GM10847 (cell line): Measurements from ENCODE around the gene NUDC.

ENCODE experiments used
- POLR2A ChIP-seq: IDR thresholded peaks from 2 replicates; pipeline ENCODE4 v1.6.1; 2011; ENCODE audit not compliant: insufficient read length; ENCODE audit errors: extremely low read depth

The NUDC gene

DNA sequence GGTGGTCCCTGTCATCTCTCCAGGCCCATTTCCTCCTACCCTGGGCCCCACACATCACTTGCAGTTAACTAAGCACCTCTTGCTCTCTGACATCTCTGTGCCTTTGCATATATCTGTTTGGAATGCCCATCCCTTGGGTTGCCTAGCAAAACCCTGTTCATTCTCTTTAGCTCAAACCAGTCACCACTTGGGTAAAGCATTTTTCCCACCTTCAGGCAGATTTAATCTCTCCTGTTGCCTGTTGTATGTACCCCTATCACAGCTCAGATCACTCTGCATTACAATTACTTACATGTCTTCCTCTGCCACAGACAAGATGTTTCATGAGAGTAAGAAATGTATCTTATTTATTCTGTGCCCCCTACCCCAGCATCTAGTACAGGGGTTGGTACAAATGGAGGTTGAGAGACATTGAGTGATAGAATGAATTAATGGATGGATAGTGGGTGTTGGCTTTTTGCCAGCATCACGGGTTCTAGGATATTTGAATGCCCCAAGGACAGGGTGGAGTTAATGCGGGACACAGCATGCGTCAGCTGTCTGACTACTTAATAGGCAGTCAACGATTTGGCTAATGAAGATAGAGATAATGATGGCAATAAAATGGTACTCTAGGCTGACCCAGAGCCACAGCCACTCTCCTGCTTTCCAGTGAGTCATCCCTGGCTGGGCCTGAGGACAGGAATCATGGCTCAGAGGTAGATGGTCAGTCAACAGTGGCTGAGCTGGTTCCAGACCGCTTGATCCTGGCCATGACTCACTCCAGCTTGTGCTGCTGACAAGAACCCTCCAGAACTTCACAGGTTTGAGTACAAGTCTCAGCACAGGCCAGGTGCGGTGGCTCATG lies 14.2 kb upstream of the NUDC start:
- no peak for TF ChIP-seq POLR2A

DNA sequence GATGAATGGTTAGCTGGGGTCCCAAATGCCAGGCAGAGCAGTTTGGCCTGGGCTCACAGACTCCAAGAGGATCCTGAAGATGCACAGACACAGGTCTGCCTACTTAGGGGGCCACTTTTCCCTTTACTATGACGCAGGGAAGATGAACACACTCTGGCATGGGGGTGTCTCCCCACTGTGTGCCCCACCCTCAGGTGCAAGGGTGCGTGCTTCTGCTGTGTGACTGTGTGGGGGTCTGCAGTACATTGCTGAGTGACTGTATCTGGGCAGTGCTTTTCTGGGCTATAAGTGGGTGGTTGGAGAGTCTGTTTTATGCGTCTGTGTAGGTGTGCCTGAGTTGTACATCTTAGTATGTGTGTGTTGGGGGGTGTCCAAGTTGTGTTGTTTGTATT lies 11.6 kb upstream of the NUDC start:
- TF ChIP-seq POLR2A, result no peak

DNA sequence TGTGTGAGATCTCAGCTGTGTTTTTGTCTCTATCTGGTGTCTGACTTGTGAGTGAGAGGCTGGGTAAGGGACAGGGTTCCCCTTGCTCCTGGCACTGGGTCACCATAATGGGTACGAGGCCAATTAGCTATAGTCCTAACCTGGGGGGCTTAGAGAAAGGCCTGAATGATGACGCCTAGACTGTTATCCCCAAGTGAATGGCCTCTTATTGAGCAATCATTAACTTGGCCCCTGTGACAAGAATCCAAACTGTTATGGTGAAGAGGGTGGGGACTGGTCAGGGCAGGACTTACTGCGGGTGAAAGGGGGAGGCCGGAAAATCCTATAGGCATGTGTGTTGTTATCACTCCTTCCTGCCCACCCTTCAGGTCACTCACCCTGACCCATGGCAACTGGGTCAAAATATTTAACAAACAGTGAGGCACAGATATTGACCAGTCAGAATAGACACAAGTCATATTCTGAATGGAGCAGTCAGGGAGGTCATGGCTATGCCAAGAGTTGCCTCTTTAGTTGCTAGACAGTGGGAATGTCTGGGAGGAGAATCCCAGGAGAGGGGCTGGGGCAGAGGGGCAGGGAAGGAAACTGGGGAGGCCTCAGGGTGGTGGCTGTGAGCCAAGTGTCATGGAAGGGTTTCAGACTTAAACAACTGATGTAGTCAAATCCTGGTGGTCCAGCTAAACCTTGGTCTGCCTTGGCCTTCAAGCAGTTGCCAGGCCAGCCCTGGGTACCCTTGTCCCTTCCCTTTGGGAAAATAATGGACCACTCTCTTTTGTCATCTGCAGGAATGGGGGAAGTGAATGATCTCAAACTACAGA lies 11.0 kb upstream of the NUDC start:
- no peak for TF ChIP-seq POLR2A

DNA sequence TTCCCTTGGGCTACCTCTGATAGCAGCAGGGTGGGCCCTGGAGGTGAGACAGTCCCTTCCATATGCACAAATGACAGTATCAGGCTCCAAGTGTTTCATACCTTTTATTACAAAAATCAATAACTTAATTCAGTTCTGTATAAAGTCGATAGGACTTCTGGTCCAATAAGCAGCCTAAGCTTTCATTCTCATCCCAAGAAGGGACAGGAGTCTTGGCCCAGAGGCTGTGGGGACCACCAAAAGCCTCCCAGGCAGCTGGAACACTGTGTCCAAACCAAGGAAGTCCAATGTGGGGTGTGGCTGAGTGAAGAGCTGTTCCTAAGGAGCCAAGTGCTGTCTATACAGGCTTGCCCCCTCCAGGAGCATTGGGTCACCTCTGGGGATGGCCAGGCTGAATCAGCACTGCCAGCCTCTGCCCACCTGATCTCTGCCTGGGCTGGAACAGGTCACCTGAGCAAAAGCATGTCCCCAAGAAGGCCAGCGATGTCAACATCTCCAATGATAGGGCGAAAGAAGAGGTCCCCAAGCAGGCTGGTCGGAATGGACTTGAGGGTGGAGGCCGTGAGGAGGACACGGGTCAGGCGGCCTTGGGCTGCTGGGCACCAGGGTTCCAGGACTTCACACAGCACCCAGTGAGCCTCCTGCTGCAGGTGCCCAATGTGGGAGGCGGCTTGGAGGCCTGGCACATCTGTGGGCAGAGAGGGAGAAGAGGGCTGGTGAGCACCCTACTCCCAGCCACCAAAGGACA lies 10.0 kb upstream of the NUDC start:
- no peak for TF ChIP-seq POLR2A

DNA sequence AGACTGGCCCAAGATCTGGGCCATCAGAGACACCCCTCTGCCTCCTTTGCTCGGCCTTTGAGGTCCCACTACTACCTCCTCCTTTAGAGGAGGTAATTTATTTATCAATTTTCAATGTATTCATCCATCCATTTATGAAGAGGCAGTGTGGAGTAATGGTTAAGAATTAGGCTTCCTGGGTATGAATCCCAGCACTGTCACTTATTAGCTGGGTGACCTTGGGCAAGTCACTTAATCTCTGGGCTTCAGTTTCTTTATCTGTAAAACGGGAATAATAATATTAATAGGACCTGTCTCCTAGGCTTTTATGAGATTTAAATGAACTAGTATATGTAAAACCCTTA lies 9.4 kb upstream of the NUDC start:
- TF ChIP-seq POLR2A, result no peak

DNA sequence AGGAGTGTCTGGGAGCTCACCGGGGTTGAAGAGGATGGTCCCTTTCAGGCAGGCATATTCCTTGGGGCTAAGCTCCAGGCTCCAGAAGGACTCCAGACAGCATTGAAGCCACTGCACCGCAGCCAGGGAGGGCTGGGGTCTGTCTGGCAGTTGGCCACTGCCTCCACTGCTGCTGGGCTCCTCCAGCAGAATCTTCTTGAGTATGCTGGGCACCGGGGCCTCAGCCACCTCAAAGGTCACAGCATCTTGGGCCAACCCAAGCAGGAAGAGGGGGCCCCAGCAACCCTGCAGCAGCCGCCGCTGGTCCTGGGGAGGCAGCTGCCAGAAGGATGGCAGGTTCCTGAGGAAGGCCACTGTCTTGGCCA lies 8.2 kb upstream of the NUDC start:
- no peak for TF ChIP-seq POLR2A

DNA sequence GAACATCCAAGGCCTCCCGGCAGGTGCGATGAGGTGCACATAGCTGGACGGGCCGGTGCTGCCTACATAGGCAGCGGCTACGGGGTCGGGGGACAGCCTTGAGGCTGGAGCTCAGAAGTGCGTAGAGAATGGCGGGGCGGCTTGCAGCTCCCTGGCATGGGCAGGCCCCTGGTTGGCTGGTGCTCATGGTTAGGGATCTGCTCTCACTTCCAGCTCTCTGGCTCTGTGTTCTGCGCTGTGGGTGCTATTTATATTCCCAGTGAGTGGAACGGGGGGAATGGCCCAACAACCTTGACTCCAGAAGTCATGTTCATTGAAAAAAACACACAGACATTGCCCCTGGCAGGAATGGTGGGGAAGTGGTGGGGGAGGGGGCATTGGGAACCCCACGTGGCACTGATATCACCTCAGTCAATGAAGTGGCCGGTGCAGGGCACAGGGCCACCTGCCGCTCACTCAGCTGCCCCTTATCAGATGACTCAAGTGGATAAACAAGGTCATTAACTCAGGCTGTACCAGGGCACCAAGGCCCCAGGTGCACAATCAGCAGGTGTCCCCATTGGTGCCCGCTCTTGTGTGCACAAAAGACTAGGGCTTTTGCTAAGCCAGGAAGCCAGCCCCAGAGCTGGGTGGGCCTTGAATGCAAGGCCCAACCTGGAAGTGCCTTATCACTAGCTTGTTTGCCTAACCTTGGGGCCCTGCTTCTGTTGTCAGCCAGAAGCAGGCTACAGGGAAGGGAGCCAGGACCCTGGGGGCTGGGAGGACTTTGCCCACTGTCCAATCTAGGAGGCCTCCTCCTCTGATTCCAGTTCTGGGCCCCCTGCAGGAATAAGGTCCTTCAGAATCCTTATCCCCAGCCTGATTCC lies 7.6 kb upstream of the NUDC start, which contains the start of gene NR0B2:
NR0B2 (minus strand) TSS at position 222 of the 866 bp plus-strand sequence; CDS start at position 187, 35 bp downstream.
- TF ChIP-seq POLR2A, result no peak

DNA sequence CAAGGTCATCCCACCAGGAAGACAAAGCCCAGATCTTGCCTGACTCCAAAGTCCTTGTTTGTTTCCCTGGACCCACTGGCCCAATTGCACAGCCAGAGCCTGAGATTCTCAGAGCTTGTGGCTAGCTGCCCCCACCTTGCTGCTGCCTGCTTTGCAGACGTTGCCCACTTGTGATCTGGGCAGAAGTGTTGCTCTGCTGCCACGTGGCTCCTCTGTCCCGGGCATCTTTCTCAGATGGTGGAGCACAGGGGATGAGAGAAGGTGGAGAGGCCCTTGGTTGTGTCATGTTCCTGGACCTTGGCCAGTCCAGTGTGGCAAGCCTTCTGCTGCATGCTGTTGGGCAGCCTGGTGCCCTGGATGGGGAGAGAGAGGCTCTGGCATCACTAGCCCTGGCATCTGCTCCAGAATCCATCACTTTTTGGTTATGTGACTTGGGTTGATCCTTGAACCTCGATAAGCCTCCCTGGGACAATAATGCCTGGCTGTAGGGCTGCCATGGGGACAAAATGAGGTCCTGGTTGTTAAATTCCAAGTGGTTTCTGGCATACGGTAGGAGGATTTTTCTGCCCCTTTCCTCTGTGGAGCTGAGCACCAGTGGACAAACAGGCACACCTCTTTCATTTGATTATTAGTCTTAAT lies 6.2 kb upstream of the NUDC start:
- TF ChIP-seq POLR2A, result no peak

DNA sequence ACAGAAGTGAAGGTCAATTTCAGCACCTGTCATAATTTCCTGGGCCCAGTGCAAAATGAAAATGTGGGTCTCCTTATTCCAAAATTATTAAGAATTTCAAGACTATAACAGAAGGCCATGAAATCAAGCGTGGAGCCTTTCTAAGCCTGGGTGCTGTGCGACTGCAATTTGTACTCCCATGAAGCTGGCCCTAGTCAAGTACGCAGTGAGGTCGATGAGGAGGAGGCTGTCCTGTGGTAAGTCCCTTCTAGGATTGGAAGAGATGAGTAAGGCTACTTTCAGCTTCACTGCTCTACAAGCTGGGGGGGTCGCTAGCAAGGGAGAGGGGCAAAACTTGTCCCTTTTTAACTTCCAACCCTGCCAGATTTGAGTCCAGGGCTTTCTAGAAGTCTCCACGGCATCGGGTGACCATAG lies 410 bp upstream of the NUDC start:
- no peak for TF ChIP-seq POLR2A

DNA sequence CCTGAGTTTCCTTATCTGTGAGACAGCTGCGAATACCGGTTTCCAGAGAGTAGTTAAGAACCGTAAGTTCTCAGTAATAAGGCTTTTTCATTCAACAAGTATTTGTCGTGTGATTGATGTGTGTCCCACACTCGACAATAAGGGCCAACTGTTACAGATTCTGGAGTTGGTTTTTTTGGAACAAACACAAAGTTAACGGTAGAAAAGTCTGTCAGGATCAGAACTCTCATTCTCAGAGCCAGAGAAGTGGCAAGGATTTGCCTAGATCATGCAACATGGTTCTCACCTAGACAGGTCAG lies 837 bp downstream of the NUDC start:
- no peak for TF ChIP-seq POLR2A

DNA sequence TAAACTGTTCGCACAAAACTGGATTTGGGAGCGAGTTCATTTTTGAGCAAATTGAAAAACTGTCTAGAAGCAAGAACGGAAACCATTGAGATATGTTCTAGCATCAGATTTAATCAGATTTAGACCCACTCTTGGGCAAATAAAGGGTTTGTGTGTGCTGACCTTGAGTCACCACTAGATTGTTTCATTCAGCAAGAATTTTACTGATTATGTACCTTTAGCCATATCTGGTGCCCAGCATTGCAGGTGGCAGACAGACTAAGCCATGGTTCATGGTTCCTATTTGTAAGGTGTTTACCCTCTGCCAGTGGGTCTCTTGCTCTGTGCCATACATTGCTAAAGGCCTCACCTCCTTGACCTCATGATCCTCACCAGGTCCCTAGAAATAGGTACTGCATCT lies 1.4 kb downstream of the NUDC start:
- TF ChIP-seq POLR2A, result no peak

DNA sequence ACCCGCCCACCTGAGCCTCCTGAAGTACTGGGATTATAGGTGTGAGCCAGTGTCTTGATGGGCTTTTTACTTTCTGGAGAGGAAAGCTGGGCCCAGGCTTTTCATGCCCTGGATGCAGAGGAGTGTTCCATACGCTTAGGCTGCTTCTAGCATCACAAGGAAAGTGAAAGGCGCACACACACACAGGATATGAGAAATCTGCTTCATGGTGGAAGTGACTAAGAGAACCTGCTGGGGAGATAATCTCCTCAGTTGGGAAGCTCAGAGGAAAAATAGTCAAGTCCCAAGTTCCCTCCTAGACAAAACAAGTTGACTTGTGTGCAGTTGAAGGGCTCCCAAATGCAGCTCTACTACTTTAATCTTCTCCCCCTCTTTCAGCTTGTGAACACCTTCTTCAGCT lies 2.2 kb downstream of the NUDC start:
- TF ChIP-seq POLR2A, result no peak

DNA sequence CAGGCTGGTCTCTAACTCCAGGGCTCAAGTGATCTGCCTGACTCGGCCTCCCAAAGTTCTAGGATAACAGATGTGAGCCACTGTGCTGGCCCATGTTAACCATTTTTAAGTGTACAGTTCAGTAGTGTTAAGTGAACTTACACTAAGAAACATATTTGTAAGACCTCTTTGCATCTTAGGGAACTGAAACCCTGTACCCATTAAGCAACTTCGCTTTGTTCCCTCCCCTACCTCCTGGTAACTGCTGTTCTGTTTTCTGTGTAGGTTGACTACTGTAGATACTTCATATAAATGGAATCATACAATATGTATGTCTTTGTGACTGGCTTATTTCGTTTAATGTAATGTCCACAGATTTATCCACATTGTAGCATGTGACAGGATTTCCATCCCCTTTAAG lies 11.0 kb downstream of the NUDC start:
- no peak for TF ChIP-seq POLR2A

DNA sequence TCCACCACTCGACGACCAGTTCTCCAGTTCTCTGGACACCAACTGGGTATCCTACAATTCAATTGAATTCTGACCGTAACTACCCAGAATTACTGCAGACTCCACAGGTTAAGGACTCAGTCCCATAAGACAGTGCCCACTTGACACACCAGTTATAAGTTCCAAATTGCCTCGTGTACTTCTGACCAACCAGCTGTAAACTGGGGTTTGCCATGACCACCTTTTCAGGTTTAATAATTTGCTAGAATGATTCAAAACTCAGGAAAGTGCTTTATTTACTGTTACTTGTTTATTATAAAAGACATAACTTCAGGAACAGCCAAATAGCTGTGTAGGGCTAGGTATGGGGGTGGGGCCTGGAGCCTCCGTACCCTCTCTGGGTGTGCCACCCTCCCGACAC lies 15.3 kb downstream of the NUDC start:
- TF ChIP-seq POLR2A, result no peak

DNA sequence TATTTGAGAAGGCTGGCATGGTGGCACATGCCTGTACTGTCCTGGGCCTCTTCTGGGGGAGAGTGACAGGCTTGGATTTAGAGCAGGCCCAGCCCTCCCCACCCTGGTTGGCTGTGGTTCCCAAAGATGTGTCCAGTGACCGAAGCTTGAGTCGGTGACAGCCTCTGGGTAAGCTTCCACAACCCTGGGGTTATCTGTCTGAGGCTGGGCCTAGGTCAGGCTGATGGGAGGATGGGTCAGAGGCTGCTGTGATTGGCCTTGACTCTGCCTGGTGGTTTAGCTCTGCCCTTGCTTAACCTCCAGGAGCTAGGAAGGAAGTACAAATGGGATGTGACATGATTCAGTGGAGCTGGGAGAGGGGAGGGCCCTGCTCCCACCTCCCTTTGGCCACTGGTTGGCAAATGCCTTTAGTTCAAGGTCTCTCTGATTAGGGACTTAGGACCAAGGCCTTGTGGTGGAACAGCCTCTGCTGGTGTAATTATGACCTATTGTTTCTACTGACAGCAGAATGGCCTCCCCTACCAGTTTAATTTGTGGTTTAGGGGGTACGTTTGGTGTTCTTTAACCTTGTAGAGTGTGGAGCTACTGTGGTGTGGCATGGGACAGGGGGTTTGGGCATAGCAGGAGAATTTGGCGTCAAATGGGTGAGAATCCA lies 16.6 kb downstream of the NUDC start:
- TF ChIP-seq POLR2A, result no peak

DNA sequence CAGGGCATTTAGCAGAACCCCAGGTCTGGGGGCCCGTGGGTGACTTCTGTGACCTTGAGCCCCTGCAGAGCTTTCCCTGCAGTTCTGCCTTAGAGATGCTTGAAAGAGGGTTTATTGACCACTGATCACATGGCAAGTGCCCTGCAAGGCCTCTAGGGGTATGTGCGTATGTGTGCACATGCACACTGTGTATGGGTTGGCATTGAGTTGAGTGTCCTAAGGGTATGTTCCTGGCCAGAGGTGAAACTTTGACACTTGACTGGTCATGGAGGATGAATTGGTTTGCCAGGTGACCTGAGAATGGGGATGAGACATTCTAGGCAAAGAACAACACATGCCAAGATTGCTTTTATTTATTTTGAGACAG lies 17.1 kb downstream of the NUDC start:
- TF ChIP-seq POLR2A, result no peak
